ENCODE measurements around the gene RPTOR. TPM values are rescaled to one million over a fixed set of nuclear protein-coding genes. Genes with fewer than 3 reads are reported as not detected.
A peak's percentile ranks its signal among the peaks of the same experiment; 100 is the strongest.

Gene RPTOR
- total RNA-seq, 4 donors from 2014 or later: 34.1 to 65.8 (median 43.6) TPM

DNA sequence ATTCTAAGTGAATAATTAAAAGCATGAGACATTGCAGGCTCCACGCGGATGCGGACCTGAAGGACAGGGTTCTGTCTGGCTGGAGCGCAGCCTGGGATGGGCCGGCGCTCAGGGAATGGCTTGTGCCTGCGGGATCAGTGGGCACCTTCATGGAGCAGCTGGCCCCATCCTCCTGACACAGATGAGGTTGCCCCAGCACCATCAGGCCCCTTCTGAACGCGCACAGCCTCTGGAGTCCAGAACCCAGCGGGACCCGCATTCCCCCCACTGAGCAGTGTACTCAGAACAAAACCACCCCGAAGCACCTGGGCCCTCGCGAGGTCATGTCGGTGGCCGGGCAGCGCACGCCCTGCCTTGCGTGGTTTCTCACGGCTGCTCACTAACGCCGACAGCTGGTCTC is 376.5 kb downstream of the RPTOR start:
- peaks cover 23 to 92% (median 60%) of the 10 kb centered on the region in 4 donors for H3K36me3 ChIP-seq
- WGBS: 94% methylated on average over 16 of the region's 22 CpGs
- TF ChIP-seq POLR2A (IDR thresholded peaks at IDR 0.05; ENCODE audit: low read depth) (no peak), EP300 (IDR thresholded peaks at IDR 0.05) (no peak), POLR2AphosphoS5 (IDR thresholded peaks at IDR 0.05) (no peak)
- TF ChIP-seq, protein P1, sequence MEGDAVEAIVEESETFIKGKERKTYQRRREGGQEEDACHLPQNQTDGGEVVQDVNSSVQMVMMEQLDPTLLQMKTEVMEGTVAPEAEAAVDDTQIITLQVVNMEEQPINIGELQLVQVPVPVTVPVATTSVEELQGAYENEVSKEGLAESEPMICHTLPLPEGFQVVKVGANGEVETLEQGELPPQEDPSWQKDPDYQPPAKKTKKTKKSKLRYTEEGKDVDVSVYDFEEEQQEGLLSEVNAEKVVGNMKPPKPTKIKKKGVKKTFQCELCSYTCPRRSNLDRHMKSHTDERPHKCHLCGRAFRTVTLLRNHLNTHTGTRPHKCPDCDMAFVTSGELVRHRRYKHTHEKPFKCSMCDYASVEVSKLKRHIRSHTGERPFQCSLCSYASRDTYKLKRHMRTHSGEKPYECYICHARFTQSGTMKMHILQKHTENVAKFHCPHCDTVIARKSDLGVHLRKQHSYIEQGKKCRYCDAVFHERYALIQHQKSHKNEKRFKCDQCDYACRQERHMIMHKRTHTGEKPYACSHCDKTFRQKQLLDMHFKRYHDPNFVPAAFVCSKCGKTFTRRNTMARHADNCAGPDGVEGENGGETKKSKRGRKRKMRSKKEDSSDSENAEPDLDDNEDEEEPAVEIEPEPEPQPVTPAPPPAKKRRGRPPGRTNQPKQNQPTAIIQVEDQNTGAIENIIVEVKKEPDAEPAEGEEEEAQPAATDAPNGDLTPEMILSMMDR (IDR thresholded peaks at IDR 0.05): no peak
- intact Hi-C loops (cut with DNase I): no loop called here
- H3K27ac ChIP-seq (replicated peaks in 1 of 4): peak overlapping the region in 2 of 4 donors; percentile 22 to 41
- H3K4me3 ChIP-seq: no peak overlapping the region
- DNase-seq (ENCODE audit: extremely low spot score): no peak
- no peaks in the 10 kb centered on the region for H3K9me3 ChIP-seq
- H3K27me3 ChIP-seq: no peaks in the 10 kb centered on the region
- H3K4me1 ChIP-seq: peaks cover 0 to 28% (median 22%) of the 10 kb centered on the region in 4 donors

DNA sequence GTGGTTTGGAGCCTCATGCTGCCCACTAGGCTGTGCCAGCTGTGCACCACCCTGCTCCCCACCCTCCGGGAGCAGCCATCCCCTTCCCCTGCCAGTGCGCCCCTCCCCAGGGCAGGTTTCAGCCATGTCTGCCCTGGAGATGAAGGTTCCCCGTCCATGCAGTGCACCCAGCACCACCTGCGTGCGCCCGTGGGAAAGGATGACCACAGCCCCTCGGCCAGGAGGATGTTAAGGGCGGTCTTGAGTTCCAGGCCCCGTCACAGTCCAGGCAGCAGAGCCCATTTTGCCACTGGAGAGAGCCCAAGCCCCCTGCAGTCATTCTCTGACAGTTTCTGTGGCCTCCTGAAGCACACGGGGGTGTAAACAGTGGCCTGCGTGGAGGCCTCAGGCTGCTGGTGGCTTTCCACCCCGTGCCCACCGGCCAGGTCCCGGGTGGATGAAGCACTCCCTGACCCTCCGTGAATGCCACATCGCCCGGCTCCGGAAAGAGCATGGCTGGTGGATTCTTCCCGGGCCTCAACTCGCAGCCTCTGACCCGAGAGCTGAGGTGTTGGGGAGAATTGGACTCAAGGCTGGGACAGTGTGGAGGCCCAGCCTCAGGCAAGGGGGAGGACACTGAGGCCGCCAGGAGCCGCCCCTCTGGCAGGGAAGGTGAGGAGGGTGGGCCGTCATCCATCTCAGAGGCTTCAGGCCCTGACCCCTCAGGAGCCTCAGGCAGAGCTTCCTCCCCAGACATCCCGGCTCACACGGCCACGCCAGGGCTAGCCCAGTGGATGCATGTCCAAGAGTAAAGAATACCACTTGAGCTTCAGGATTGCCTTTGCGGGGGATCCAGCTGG is 377.3 kb downstream of the RPTOR start:
- H3K27ac ChIP-seq (replicated peaks in 1 of 4): no peak overlapping the region
- no peak for DNase-seq (ENCODE audit: extremely low spot score)
- intact Hi-C loops (cut with DNase I): no loop called here
- H3K27me3 ChIP-seq: no peaks in the 10 kb centered on the region
- H3K4me1 ChIP-seq: peaks cover 3 to 32% (median 27%) of the 10 kb centered on the region in 4 donors
- no peaks in the 10 kb centered on the region for H3K9me3 ChIP-seq
- H3K36me3 ChIP-seq: peaks cover 22 to 93% (median 62%) of the 10 kb centered on the region in 4 donors
- WGBS: 91% methylated on average over 9 of the region's 28 CpGs
- H3K4me3 ChIP-seq: no peak overlapping the region
- TF ChIP-seq, protein P1 (IDR thresholded peaks at IDR 0.05): no peak
- TF ChIP-seq POLR2A (IDR thresholded peaks at IDR 0.05; ENCODE audit: low read depth) (no peak), EP300 (IDR thresholded peaks at IDR 0.05) (no peak), POLR2AphosphoS5 (IDR thresholded peaks at IDR 0.05) (no peak)

DNA sequence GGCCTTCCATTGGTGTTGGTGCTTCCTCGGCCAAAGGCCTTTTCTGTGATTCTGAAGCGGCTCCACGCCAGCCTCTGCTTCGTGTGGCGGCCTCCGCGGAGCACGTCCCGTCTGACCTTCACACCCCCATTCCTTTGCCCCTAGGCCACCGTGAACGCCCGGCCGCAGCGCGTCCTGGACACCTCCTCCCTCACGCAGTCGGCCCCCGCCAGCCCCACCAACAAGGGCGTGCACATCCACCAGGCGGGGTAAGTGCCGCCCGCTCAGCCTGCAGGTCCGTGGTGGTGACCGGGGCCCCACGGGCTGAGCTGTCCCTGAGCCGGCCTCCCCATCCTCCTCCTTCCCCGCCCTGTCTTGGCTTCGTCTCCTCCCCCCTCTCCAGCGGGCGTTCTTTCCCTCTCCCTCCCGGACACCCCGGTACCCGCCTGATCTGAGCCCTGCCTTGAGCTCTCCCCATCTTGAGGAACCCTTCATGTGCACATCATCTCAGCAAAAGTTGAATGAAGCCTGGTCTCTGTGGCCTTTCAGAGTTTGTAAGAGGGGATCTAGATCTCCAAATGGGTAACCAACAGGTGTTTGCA is 378.0 kb downstream of the RPTOR start:
- Histone ChIP-seq H3K36me3 (peaks cover 22 to 91% (median 61%) of the 10 kb centered on the region in 4 donors), H3K27me3 (no peaks in the 10 kb centered on the region), H3K27ac (replicated peaks in 1 of 4) (no peak overlapping the region), H3K9me3 (no peaks in the 10 kb centered on the region), H3K4me3 (no peak overlapping the region), H3K4me1 (peaks cover 6 to 37% (median 34%) of the 10 kb centered on the region in 4 donors)
- intact Hi-C loops (cut with DNase I): no loop called here
- TF ChIP-seq, protein P1 (IDR thresholded peaks at IDR 0.05): no peak
- TF ChIP-seq EP300 (IDR thresholded peaks at IDR 0.05): no peak
- TF ChIP-seq POLR2AphosphoS5 (IDR thresholded peaks at IDR 0.05): no peak
- no peak for TF ChIP-seq POLR2A (IDR thresholded peaks at IDR 0.05; ENCODE audit: low read depth)
- no peak for DNase-seq (ENCODE audit: extremely low spot score)
- WGBS: 89% methylated on average over 27 of the region's 33 CpGs

DNA sequence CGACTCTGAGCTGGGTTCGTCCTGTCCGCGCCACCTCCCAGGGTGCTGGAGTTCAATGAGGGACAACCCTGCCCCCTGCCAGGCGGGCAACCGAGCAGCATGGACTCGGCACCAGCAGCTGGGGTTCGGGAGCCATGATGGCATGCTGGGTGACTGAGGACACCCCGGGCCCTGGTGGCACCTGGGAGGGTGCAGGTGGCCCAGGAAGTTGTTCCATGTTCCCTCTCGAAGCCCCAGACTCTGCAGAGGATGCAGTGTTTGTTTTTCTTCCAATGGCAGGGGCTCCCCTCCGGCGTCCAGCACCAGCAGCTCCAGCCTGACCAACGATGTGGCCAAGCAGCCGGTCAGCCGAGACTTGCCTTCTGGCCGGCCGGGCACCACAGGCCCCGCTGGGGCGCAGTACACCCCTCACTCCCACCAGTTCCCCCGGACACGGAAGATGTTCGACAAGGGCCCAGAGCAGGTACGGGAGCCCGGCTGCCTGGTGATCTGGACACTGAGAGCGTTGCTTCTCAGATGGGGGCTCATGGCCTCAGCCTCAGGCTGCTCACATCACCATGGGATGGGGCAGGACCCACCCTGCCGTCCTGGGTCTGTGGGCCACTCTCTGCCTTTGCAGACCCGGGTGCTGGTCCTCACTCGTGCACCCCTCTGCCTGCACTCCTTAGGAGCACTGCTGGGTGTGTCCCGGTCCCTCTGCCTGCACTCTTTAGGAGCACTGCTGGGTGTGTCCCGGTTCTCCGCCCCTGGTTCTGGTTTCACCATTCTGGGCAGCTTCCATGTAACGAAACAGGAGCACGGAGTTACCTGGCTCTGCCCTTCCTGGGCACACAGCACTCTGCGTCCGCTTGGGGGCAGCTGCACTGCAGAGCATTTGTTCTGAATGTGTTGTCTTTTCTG is 378.8 kb downstream of the RPTOR start:
- Histone ChIP-seq H3K4me3 (no peak overlapping the region), H3K27me3 (no peaks in the 10 kb centered on the region), H3K9me3 (no peaks in the 10 kb centered on the region), H3K36me3 (peaks cover 22 to 83% (median 55%) of the 10 kb centered on the region in 4 donors), H3K4me1 (peaks cover 12 to 38% (median 34%) of the 10 kb centered on the region in 4 donors), H3K27ac (replicated peaks in 1 of 4) (no peak overlapping the region)
- intact Hi-C loops (cut with DNase I): no loop called here
- TF ChIP-seq POLR2AphosphoS5 (IDR thresholded peaks at IDR 0.05) (no peak), EP300 (IDR thresholded peaks at IDR 0.05) (no peak), POLR2A (IDR thresholded peaks at IDR 0.05; ENCODE audit: low read depth) (no peak)
- TF ChIP-seq, protein P1 (IDR thresholded peaks at IDR 0.05): no peak
- WGBS: 97% methylated on average over 11 of the region's 35 CpGs
- DNase-seq (ENCODE audit: extremely low spot score): no peak

Data from esophagus muscularis mucosa (tissue), 4 donors.